Measurements from ENCODE around the gene UBE2H.

DNA sequence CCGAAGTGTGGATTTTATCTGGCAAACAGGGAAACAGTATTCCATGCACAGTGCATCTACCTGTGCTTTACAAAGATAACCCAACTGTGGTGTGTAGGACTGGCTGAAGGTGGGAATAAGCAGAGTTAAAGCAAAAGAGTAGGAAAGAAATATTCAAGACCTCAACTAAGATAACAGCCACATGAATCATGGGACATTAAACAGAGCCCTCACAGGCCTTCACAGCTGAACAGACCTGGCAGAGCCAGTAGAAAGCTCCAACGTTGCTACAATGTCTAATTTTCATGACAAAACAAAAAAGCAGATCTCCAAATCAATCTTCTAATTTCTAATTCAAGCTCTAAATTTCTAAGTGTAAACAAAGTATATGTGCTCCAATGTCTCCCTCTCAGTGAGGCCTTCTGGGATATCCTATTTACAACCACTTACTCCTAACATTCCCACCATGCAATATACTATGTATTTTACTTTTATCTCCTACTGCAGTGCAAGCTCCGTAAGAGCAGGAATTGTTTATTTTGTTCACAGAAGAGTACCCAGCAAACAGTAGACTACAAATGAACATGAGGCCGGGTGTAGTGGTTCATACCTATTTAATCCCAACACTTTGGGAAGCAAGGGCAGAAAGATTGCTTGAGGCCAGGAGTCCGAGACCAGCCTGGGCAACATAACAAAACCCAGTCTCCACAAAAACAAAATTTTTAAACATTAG lies 63.5 kb downstream of the UBE2H start:
- TF ChIP-seq POLR2AphosphoS5 (IDR thresholded peaks at IDR 0.05; ENCODE audit: borderline replicate concordance, low read depth, low read length): no peak
- no peak for TF ChIP-seq FOXP2 (optimal IDR thresholded peaks at IDR 0.05; ENCODE audit: control extremely low read depth, extremely low read length, insufficient read depth)
